OCI-LY3 (cell line): Measurements from ENCODE around the gene NDUFS8.

Experiments used
- EZH2phosphoT487 ChIP-seq: fragments of 200-600 bp; shearing (Covaris generic); IDR thresholded peaks from 2 replicates; pipeline ENCODE4 v1.6.1; 2018; ENCODE audit warnings: antibody characterized with exemption, mixed run types, low read depth
- TF ChIP-seq, protein P1 (sequence below): fragments of 200-600, 300-600 bp; sonication (generic); IDR thresholded peaks from 2 replicates; pipeline ENCODE4 v1.5.1; 2014; ENCODE audit warnings: antibody characterized with exemption, low read length, low read depth

GRCh38 chr11:67999704-68000103, 30.8 kb upstream of the NDUFS8 start:
- TF ChIP-seq, protein P1, sequence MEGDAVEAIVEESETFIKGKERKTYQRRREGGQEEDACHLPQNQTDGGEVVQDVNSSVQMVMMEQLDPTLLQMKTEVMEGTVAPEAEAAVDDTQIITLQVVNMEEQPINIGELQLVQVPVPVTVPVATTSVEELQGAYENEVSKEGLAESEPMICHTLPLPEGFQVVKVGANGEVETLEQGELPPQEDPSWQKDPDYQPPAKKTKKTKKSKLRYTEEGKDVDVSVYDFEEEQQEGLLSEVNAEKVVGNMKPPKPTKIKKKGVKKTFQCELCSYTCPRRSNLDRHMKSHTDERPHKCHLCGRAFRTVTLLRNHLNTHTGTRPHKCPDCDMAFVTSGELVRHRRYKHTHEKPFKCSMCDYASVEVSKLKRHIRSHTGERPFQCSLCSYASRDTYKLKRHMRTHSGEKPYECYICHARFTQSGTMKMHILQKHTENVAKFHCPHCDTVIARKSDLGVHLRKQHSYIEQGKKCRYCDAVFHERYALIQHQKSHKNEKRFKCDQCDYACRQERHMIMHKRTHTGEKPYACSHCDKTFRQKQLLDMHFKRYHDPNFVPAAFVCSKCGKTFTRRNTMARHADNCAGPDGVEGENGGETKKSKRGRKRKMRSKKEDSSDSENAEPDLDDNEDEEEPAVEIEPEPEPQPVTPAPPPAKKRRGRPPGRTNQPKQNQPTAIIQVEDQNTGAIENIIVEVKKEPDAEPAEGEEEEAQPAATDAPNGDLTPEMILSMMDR = no peak
- no peak for TF ChIP-seq EZH2phosphoT487
